HG03378 (cell line): Measurements from ENCODE around the gene SEMA4G.
"Not testable (repeated sequence)": the region's sequence is repeated elsewhere in the genome, so short reads cannot be mapped to it uniquely, and the experiment has no call there.

Experiments
- ATAC-seq: cut with Tn5 transposase; IDR thresholded peaks from one replicate; pipeline ENCODE4 v1.9.1; 2021; ENCODE audit warnings: mild to moderate bottlenecking, moderate library complexity; ENCODE audit not compliant: unreplicated experiment

The SEMA4G gene

DNA sequence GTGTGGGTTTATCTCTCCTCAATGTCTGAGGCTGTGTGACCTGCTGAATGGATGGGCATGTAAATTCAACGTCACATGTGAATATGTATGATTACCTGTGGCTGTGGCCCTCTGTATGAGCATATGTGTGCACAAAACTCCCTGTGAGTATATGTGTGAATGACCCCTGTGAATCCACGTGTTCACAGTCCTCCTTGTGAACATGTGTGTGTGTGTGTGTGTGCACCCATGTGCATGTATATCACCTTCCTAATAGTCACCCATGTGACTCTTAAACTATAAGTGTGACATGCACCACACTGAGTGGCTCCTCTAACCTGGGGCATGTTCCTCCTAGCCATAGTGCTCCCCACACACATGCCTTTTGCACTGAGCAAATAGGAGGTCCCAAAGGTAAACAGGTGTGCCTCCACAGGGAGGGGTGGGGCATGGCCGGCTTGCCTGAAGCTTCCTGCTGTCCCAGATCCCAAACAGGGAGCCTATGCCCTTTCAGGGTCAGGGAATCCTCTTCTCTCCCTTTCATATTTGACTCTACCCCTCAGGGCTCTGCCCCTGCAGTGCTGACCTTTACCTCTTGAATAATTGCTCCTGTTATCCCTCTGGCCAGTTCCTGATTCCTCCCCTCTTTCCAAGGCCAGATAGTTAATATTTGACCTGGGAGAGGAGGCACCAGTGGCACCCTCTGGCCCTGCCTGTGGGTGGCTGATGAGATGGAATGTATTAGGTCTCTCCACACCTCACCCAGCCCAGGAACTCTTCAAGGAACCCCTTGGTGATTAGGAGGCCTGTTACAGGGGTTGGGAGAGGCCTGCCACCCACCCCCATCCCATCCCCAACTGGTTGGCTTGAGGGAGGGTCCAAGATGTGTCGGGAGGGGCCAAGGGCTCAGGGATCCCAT lies 1.9 kb downstream of the SEMA4G start:
- no peak for ATAC-seq

DNA sequence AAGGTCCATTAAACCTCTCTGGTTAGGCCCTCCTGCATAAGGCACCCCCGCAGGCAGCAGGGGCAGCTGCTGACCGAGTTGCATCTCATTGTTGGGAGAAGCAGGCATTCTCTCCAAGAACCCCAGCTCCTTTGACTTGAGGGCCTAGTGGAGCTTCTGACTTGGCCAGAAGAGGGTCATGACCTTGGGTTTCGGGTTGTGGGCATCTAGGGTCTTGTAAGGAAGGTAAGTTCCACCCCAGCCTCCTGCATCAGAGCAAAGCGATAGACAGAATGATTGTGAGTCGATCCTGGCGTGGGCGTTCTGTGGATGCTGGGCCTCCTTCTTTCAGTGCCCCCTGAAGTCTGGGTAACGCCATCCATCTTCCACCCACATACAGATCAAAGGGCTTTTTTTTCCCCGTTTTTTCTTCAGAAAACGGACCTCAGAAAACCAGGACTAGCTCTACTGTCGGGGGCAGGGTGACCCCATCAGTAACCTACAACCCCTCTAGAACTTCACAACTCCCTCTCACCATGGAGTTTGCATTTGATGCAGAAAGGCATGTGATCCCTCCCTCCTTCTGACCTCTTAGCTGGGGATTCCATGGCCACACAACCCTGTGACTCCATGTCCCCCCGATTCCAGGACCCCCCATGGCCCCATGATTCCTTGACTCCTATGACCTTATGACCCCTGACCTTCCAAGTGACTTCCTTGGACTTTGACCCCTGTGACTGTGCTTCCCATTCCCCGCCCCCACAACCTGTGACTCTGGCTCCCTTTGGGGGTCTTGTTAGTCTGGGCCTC lies 3.0 kb downstream of the SEMA4G start:
- ATAC-seq: no peak

DNA sequence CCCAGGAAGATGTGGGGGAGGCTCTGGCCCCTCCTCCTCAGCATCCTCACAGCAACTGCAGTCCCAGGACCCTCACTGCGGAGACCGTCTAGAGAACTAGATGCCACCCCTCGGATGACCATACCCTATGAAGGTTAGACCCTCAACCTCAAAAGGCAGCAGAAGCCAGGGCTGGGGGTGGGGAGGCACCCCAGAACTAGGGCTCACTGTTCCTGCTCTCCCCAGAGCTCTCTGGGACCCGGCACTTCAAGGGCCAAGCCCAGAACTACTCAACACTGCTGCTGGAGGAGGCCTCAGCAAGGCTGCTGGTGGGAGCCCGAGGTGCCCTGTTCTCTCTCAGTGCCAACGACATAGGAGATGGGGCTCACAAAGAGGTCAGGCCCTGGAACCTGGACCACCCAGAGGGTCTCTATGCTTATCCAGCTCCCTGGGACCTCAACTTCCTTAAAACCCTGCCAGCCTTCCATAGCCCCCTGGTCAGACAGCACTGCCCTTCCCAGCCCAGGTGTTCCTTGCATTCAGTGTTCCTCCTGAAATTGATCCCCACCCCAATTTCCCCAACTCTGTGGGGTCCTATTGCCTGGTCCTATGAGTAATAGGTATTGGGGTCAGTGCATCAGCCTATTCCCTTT lies 3.7 kb downstream of the SEMA4G start:
- ATAC-seq: no peak

DNA sequence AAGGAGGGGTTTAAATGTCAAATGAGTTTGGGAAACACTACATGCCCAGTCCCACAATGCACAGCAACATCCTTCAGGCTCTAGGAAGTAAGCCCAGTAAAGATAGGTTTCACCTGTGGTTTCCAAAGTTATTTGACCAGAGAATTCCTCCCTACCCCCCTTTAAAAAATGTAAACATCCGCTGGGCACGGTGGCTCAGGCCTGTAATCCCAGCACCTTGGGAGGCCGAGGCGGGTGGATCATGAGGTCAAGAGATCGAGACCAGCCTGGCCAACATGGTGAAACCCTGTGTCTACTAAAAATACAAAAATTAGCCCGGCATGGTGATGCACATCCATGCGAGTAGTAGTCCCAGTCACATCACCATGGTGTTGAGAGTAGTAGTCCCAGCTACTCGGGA lies 6.1 kb downstream of the SEMA4G start:
- not testable (repeated sequence) for ATAC-seq

DNA sequence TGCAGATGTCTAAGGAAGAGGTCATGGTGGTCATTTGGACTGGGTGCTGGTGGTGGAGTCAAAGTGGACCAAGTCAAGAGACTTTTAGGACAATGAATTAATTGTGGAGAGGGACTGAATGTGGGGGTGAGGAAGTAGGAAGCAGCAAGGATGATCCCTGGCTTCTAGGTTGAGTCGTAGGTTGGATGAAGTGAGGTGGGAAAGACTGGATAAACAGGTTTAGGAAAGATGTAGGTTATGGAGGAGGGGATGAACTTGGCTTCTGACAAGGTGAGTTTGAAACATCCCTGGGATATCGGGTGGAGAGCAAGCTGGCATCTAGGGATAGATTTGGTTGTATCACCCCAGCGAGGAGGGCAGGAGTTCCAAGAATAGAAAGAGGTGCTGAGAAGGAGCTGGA lies 7.6 kb downstream of the SEMA4G start:
- ATAC-seq: no peak

DNA sequence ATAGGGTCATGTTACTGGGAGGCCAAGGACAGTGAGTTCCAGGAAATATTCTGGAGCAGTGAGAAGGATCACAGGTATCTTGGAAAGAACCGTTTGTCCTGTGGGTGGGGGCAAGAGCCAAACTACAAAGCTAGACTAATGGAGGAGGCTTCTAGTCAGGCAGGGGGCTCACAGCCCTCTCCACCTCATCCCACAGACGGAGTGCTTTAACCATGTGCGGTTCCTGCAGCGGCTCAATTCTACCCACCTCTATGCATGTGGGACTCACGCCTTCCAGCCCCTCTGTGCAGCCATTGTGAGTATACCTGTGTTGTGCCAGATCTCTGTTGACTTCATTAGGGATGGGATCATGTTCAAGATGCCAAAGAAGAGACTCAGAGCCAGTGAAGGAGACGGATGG lies 8.1 kb downstream of the SEMA4G start:
- ATAC-seq: no peak

DNA sequence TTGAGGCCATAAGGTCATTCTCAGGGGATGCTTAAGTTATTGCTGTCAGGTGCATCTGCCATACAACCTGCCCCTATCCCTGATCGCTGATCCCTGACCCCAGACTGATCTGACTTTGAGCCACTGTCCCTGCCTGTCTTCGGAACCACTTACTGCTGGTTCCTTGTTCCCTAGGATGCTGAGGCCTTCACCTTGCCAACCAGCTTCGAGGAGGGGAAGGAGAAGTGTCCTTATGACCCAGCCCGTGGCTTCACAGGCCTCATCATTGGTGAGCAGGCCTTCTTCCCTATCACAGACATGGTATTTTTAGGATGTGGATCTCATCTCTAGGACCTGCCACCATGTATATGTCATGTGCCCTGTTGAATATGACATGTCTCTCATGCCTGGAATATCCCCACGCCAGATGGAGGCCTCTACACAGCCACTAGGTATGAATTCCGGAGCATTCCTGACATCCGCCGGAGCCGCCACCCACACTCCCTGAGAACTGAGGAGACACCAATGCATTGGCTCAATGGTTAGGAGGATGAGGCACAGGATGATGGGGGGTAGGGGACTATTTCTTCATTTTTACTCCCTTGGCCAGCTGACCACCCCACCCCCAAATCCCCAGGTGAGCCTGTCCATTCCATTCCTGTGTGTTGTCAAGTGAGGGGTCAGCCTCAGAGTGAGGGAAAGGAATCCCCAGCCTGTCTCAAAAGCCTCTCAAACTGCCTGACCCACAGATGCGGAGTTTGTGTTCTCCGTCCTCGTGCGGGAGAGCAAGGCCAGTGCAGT lies 9.0 kb downstream of the SEMA4G start:
- ATAC-seq: no peak

DNA sequence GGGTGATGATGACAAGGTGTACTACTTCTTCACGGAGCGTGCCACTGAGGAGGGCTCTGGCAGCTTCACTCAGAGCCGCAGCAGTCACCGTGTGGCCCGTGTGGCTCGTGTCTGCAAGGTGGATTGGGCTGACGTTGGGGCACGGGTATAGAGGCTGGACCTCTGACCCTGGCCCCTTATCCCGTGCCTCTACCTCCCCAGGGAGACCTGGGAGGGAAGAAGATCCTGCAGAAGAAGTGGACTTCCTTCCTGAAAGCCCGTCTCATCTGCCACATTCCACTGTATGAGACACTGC lies 9.5 kb downstream of the SEMA4G start:
- no peak for ATAC-seq

DNA sequence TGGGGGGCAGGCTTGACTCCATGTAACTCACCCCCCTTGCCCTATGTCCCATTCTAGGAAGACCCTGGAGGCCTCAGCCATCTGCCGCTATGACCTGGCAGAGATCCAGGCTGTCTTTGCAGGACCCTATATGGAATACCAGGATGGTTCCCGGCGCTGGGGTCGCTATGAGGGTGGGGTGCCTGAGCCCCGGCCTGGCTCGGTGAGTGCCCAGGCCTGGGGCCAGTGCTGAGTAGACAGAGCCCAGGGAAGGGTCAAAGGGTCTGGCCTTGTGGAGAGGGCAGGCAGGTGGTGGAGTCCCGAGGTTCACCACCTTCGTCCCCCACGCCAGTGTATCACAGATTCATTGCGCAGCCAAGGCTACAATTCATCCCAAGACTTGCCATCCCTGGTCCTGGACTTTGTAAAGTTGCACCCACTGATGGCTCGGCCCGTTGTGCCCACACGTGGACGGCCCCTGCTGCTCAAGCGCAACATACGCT lies 10.5 kb downstream of the SEMA4G start:
- ATAC-seq: no peak

DNA sequence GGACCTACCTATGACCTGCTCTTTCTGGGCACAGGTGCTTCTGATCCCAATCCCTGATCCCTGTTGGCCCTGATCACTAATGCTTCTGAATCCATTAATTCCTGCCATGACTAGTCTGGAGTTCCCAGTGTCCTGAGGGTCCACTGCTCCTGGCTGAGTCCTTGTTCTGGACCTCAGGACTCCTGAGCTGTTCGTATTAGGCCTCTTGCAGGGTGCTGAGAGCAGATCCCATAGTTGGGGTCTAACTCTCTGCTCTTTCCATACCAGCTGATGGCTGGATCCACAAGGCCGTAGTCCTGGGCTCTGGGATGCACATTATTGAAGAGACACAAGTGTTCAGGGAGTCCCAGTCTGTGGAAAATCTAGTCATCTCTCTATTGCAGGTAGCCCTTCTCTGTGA lies 11.0 kb downstream of the SEMA4G start:
- ATAC-seq: no peak

DNA sequence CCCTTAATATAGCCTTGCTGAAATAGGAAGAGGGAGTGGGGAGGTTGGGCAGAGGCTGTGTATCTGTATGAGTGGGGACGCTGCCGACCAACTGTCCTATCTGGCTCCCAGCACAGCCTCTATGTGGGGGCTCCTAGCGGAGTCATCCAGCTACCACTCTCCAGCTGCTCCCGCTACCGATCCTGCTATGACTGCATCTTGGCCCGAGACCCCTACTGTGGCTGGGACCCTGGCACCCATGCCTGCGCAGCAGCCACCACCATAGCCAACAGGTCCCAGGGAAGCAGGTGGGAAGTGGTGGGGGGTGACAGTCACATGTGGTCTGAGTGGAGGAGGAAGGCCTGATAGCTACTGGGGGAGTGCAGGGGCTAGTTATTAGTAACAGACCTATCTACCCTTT lies 11.4 kb downstream of the SEMA4G start:
- no peak for ATAC-seq

DNA sequence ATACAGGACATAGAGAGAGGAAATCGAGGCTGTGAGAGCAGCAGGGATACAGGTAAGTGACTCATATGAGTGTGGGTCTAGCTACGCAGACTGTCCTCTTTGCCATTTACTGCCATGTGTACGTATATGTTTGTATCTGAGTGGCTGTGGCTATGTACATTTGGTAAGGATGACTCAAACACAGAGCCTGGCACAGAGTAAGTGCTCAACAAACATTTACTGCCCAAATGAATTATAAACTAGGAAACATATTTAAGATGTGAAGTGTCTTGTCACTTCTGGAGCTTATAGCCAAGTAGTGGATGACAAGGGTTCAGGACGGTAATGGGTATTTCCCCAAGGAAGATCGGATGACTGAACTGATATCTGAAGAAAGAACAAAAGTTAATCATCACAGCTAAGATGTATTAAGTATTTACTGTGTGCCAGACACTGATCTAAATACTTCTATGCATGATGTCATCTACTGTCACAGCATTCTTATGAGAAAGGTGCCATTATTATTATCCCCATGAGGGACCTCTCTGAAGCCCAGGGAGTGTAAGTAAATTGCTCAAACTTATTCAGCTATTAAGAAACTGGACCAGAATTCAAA lies 12.0 kb downstream of the SEMA4G start:
- no peak for ATAC-seq

DNA sequence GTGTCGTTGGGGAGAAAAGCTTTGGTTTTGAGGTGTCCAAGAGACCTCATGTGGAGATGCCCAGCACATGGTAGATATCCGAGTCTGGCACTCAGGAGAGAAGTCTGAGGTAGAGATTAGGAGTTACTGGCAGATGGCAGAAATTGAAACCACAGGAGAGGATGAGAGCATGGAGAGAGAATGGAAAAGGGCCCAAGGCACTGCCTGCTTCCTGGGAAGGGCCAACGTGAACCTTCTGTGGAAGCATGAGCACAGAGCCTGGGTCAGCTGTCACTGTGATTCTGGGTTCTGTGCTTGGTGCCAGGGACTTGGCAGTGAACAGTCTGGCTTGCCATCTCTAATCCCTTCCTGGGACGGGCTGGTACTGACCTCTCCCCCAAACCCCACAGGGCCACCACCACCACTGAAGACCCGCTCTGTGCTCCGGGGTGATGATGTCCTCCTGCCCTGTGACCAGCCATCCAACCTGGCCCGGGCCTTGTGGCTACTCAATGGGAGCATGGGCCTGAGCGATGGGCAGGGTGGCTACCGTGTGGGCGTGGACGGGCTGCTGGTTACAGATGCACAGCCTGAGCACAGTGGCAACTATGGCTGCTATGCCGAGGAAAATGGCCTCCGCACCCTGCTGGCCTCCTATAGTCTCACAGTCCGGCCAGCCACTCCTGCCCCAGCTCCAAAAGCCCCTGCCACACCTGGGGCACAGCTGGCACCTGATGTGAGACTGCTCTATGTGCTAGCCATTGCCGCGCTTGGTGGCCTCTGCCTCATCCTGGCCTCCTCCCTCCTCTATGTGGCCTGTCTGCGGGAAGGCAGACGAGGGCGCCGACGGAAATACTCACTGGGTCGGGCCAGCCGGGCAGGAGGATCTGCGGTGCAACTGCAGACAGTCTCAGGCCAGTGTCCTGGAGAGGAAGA lies 13.9 kb downstream of the SEMA4G start:
- ATAC-seq: no peak

DNA sequence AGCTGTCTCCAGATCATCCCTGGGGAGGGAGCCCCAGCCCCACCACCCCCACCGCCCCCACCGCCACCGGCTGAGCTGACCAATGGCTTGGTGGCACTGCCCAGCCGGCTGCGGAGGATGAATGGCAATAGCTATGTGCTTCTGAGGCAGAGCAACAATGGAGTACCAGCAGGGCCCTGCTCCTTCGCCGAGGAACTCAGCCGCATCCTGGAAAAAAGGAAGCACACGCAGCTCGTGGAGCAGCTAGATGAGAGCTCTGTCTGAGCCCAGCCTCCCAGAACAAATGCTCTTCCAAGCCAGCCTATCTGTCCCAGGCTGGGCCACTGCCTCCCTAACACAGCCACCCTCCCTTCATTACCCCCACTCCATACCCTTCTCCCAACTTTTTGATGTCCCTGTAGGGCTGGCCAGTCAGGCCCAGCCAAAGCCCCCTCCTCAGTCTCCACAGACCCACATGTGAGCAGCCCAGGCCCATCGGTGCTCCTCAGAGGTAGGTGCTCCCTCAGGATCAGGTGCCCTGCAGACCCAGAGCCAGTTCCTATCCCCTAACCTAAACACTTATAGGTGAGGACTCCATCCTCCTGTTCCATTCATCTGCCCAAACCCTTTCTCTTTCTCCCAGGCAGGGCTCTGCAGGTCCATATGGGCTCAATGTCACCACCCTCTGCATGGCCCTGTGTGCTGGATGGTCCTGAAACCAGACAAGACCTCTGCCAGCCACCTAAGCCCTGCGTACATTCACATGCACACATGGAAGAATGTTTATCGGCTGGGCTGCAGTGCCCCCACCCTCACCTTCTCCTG lies 14.8 kb downstream of the SEMA4G start:
- no peak for ATAC-seq

DNA sequence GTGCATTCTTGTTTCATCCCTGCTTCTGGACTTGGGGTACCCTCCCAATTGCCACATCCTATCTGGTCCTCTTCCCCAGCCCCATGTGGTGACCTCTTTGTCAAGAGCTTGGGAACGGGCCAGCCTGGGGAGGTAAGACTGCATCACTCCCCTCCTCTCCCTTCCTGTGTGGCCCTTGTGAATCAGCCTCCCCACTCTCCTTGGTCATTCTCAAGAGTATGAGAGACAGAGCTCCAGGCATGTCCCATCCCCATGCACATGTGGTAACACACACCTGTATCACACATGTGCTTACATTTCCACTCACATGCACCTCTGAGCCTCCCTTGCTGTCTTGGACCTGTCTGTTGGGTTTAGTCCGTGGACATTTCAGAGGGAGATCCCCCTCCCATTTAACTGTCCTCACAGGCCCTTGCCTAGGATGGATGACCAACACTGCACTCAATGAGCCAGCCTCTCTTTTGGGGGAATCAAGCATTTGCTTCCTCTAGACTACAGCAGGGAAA lies 15.4 kb downstream of the SEMA4G start:
- ATAC-seq: no peak

DNA sequence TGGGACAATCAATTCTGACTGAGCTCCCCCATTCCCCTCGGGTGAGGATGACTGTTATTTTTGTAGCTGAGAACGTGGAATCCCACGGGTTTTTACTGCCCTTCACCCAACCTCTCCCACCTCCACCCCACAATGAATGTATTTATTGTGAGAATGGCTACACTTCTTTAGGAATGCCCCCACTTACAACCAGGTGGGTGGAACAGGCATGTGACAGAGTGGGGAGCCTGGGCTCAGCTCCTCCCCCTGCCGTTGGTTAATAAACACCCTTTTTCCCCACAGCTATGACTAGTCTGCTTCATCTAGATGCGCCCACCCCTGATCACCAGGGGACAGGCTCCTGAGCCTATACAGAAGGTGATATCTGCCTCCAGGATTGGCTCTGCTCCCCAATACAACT lies 16.0 kb downstream of the SEMA4G start:
- no peak for ATAC-seq

DNA sequence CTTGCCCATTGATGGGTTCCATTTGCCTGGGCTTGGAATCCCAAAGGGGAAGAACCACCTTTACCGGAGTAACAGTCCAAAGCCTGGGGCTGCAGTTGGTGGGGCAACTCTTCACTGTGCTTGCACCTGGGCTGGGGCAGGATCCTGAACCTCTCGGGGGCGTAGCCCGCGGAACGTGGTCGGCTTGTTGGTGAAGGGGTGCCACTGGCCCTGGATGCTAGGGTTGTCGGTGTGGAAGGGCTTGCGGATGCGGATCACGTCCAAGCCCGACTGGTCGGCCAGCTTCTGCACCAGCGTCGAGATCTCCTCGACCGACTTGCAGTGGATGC lies 17.3 kb downstream of the SEMA4G start:
- no peak for ATAC-seq

DNA sequence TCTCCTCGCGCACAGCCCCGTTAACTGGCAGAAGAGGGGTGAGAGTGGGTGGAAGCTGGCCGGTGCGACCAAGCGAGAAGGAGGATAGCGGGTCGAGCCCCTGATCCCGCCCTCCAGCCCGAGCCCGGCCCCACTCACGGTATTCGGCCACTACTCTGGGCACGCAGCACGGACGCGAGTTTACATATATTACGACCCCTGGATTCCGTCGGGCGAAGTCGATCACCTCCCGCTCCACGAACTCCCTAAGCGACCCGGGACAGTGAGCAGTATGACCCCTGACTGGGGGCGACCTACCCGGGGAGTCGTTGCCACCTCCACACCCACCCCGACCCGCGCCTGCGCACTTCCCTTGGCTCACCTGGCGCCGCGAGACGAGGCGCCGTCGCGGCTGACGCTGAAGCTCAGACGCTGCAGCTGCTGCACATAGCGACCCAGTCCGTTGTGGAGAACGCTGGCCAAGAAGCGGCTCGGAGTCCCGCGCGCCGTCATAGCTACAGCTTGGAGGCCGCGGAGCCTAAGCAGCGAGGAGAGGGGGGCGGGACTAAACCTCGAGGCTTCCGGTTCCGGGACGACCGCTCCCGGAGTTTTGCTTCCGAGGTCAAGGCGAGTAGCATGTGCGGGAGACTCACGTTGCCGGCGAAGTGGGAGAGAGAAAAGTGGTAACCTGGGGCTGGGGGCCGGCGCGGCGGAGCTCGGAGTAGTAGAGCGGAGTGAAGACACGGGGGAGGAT lies 17.8 kb downstream of the SEMA4G start, which contains the start of the genes MRPL43 and TWNK:
Gene MRPL43, minus strand, starts transcription at position 546 of the 733 bp plus-strand sequence. Its CDS starts 54 bp downstream, at position 492.
Gene TWNK, plus strand, starts transcription at position 592 of the 733 bp plus-strand sequence. CDS start 668 bp downstream, outside the sequence.
- peak; percentile 70 for ATAC-seq
